Stimulated activated naive CD4-positive, alpha-beta T cell (primary cell): ENCODE measurements around the gene ARHGAP21.
"Not testable (repeated sequence)": the region's sequence is repeated elsewhere in the genome, so short reads cannot be mapped to it uniquely, and the experiment has no call there.

Source experiments
- DNase-seq, 6 experiments: peaks; one replicate each; lab custom pipeline; 2025; lab: John Stamatoyannopoulos, UW

Gene ARHGAP21

DNA sequence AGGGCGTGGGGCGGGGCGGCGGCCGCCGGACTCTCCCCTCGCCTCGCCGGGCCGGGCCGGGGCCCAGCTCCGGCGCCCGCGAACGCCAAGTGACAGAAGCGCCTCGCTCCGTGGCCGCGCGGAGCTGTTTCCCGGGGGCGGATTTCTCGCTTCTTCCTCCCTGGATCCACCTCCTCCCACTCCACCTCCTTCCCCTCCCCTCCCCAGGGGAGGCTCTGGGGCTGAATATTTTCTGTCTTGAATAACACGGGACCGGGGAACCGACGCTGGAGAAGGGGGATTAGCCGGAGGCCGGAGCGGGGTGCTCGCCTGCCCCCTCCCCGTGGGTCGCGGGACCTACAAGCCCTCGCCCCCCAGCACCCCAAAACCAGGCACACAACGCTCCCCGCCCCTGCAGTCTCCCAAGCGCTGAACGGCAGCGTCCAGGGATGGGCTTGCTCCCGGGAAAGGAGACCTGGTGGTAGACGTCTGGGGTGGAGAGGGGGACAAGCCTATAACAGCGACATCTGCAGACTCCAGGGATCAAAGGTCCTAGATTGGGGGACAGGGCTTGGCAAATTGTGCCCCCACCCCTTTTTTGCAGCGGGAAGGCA lies at the start of gene ARHGAP21:
Gene ARHGAP21, minus strand, starts transcription at position 100 of the 593 bp plus-strand sequence. CDS start 1,988 bp downstream, outside the sequence.
- peak in 5 of 6 experiments; percentile 27 to 50 (median 40) for DNase-seq

GRCh38 chr10:24771943-24772694 lies 48.4 kb upstream of the ARHGAP21 start:
- no peak for DNase-seq

GRCh38 chr10:24764991-24765390 lies 41.3 kb upstream of the ARHGAP21 start:
- not testable (repeated sequence) for DNase-seq

GRCh38 chr10:24762966-24763623 lies 39.4 kb upstream of the ARHGAP21 start:
- no peak for DNase-seq

DNA sequence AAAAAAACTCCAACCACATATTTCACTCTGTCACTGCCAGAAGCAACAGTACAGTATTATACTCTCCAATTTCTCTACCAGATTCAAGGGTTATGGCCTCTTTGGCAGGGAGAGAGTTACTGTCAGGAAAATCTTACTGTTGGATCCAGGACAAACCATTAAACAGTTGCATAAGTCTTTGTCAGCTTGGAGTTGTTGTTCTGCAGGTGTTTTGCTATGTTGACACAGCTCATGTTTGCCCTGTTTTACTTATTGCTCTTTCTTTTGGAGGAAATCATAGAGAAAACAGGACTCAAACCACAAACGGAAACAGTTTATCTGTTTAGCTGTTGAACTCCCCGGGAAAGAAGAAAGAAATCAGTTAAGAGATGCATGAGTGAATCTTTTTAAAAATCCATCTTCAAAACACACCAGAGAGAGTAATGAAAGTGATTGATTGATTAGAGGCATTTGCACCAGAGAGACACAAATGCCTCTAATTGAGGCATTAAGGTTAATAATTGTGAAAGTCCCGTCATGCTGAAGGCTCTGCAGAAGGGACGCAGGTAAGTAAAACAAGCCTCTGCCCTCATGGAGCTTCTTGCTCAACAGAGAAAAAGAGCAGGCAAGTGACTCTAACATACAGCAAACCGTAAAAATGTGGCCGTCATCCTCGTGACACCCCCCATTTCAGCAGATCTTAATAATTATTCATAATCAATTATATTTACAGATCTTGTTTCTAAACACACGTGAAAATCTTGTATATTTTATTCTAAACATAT lies 38.7 kb upstream of the ARHGAP21 start:
- no peak for DNase-seq

GRCh38 chr10:24759672-24760071 lies 36.0 kb upstream of the ARHGAP21 start:
- DNase-seq = no peak

DNA sequence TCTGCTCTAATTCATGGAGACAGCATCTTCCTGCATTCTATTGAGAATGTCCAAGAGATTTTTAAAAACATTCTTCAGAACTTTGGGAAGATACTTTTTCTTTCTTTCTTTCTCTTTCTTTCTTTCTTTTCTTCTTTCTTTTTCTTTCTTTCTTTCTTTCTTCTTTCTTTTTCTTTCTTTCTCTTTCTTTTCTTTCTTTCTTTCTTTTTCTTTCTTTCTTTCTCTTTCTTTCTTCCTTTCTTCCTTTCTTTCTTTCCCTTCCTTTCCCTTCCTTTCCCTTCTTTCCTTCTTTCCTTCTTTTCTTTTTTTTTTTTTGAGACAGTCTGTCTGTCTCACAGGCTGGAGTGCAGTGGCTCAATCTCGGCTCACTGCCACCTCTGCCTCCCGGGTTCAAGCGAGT lies 34.6 kb upstream of the ARHGAP21 start:
- DNase-seq = not testable (repeated sequence)

DNA sequence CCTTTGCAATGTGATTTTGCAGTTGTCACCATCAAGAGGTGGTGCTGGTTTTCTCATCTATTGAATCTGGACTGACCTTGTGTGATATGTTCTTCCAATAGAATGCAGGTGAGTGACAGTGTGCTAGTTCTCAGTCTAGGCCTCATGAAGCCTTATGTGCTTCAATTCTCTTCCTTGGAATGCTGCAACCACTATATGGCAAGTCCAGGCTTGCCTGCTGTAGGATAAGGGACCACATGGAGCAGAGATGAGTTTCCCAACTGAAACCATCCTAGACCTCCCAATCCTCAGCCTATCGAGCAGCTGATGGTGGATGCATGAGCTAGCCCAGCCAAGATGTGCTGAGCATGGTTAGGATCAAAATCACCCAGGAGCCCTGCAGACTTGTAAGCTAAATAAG lies 32.6 kb upstream of the ARHGAP21 start:
- DNase-seq = no peak

DNA sequence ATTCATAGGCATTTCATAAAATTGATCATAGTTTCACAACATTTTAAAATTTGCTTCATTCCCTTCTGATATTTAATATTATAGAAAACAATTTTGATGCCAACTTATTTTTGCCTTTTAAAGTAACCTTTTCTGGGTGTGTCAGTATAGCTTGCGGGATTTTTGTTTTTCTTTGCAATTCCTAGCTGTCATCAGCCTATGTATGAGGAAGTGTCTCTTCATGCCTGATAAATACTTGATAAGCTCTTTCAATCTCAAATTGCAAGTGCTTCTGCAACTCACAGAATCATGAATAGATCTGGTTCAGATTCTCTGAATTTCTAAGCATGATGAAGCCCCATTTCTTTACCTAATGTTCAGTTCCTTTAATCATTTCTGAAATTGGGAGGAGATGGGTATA lies 28.0 kb upstream of the ARHGAP21 start:
- no peak for DNase-seq

GRCh38 chr10:24750695-24751094 lies 27.0 kb upstream of the ARHGAP21 start:
- DNase-seq = no peak

GRCh38 chr10:24748214-24748613 lies 24.5 kb upstream of the ARHGAP21 start:
- DNase-seq = no peak

DNA sequence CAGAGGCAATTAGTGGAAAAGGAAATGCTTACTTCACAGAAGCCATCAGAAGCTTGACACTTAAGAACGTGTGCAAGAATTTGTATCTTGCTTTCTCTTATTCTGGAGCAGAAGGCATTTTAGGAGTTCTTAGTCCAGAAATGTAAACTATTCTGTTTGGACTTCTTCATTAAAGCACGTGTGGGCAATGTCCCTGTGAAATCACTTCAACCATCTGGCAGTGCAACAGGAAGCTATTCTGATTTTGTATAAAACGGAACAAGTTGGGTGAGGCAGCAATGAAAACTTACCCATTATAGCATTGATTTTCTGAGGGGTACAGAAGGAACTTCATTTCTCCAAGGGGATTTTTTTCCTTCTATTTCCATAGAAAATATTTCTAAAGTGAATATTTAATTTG lies 21.3 kb upstream of the ARHGAP21 start:
- DNase-seq = no peak

GRCh38 chr10:24740714-24741113 lies 17.0 kb upstream of the ARHGAP21 start:
- no peak for DNase-seq

DNA sequence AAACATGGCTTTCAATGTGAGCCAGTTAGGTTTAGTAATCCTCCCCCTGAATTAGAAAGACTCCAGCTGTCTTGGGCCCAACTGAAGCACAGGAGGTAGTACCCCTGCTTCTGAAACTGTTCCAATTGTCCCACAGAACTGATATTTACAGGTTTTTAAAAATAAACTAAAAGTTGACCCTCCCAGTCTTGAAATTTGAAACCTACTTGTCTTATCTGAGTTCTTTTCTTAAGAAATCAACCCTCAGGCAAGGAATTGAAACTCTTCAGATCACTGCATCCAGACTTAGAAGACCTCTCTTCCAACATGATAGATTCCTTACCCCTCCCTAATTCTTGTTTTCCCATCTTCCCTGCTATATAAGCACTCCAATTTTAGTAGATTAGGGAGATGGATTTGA lies 13.3 kb upstream of the ARHGAP21 start:
- no peak for DNase-seq

GRCh38 chr10:24731942-24732341 lies 8.3 kb upstream of the ARHGAP21 start:
- DNase-seq = no peak

GRCh38 chr10:24730811-24731210 lies 7.1 kb upstream of the ARHGAP21 start:
- no peak for DNase-seq

DNA sequence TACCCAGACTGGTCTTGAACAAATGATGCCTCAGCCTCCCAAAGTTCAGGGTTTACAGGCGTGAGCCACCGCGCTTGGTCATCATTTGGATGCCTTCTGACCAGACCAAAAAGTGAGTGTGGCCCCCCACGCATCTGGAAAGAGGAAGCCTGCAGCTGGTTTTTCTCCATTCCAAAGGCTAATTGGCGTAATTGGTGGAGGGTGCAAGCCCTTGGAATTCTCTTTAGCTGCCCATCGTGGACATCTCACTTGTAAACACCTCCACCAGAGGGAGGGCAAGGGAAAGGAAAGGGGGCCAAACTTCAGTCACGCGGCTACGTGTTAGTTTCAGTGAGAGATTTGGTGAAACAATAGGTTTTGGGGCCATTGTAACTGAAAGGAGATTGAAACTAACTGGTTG lies 4.1 kb upstream of the ARHGAP21 start:
- DNase-seq = no peak

DNA sequence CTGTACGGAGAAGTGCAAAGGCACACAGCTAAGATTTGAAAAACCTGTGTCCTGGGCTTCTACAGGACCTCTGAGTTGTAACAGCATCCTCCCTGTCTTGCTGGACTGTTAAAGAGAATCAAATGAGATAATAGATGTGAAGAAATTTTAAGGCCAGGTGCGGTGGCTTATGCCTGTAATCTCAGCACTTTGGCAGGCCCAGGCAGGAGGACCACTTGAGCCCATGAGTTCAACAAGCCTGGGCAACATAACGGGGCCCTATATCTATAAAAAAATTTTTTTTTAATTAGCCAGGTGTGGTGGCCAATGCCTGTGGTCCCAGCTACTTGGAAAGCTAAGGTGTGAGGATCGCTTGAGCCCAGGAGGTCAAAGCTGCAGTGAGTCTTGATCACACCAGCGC lies 2.9 kb upstream of the ARHGAP21 start:
- no peak for DNase-seq

DNA sequence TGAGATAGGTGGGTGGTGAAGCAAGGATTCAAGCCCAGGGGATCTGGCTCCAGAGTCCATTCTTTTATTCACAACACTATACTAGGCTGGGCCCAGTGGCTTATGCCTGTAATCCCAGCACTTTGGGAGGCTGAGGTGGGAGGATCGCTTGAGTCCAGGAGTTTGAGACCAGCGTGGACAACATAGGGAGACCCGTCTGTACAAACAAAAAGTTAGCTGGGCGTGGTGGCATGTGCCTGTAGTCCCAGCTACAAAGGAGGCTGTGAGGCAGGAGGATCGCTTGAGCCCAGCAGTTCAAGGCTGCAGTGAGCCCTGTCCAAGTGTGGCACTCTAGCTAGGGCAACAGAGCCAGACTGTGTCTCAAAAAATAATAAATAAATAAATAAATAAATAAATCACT lies 2.3 kb upstream of the ARHGAP21 start:
- DNase-seq = not testable (repeated sequence)

DNA sequence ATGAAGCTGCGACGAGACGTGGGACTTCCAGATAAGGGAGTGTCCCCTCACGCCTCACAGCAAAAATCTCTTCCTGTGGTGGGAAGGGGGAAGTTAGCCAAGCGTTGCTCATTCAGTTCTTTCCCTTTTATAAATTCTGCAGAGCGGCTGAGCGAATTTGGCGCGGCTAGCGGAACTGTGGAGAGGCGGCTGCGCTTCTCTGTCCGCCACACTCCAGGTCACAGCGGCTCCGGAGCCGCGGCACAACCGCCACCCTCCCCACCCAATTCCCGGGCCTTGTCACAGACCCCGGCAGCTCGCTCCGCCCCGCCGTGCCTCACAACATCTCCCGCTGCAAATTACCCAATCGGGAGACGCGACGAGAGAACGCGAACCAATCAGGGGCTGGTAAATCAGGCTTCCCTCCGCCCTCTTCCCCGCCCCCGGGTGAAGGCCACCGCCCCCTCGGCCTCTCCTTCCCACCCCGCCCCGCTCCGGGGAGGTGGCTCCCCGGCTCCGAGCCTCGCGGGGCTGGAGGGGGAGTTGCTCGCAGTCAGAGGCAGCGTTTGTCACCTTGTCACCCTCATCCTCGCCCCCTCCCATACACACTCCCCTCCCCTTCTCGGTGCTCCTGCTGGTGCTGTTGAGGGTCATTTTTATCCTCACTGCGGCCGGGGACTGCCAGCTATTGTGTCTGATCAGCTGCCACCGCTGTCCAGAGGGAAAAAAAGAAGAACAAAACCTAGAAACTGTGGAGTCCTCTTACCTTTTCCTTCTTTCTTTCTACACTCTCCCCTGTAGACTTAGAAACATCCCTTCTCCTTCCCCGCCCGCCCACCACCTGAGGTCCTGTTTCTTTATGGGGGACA lies 918 bp upstream of the ARHGAP21 start:
- DNase-seq = peak; percentile 87 to 94 (median 92)

DNA sequence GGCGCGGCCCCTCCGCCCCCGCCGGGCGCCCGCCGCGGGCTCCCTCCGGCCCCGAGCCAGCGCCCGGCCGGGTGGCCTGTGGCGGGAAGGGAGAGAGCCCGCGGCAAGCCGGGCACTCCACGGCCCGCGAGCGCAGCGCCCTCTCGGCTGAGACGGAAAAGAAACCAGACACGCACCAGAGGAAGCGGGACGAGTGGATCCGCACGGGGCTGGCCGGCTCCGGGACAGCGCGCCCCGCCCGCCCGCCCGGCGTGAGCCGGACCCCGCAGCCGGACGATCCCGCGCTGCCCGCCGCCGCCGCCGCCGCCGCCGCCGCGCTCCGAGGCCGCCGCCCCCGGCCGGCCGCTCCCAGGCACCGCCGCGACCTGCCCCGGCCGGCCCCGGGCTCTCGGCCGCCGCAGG lies 300 bp downstream of the ARHGAP21 start:
- peak in 2 of 6 experiments; percentile 16 to 19 for DNase-seq
